ENCODE measurements around the gene MDN1.

MDN1 gene

GRCh38 chr6:89692256-89692655 lies 127.3 kb downstream of the MDN1 start:
- DNase-seq, result no peak

DNA sequence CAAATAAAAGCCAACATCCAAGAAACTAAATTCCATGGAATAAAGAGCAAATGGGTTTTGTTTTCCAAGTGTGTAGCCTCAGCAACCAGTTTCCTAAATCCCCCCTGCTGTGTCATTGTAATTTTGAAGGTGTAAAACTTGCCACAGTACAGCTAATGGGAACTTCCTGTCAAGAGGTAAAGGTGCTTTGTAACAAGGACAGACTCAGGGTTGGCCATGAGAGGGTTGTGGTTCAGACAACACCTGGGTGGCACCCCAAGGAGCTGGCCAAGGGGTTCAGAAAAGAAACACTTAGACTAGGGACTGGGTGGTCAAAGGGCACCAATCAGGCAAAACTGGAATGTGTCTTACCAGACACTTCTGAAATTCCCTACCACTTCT lies 128.7 kb downstream of the MDN1 start:
- DNase-seq, result no peak

DNA sequence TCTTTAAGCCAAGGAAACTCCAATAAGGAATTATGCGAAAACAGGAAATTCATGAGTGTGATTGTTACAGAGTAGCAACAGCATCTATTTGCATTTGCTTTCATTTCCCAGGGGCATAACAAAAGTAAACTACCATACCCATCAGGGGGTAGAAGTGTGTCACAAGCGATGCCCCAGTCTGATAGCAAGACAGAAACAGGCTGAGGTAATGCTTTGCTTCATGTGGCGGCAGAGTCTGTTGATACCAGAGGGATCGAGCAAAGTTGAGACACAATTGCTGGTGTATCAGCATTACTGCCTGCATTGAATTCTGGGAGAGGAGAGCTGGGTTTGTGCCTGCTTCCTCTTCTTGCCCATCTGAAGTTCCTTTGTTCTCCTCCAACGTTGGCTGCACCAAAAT lies 129.9 kb downstream of the MDN1 start:
- DNase-seq, result peak; percentile 44 to 55

- no peak for DNase-seq
Measured at GRCh38 chr6:89688328-89688727, 131.3 kb downstream of the MDN1 start.

DNA sequence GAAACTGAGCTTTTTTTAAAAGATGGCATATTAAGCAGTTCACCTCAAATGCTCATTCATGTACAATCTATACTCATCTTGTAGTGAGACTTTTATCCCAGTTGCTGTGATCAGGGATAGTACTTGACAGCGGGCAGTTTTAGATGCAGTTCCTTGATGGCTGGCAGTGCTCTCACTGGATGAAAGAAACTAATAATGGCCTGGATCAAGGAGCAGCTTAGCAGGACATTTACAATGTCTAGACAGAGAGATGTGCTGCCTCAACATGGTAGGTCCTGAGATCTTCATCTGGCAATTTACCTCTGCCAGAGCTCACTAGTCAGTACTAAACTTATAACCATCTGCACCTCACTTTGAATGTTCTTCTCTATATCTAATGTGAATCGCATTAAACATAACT lies 134.3 kb downstream of the MDN1 start:
- DNase-seq, result no peak

DNA sequence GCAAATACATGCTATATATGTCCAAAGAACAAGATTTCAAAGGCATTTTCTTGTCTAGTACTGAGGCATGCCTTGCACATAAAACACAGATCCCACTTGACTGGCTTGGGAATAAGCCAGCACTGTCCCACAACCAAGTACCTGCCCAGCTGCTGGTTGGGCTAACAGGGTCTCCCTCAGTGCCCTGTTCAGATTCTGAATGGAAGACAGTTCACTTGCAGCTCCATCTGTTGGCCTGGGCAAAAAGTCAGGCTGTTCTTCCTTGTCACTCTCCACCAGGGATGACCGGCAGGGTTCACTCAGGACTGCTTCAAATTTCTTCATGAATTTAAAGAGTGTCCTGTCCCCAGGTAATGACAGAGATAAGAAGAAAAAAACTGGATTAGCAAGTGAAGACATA lies 136.6 kb downstream of the MDN1 start:
- no peak for DNase-seq

- DNase-seq, result no peak
Measured at GRCh38 chr6:89681983-89682564, 137.5 kb downstream of the MDN1 start.

GRCh38 chr6:89680551-89680950 lies 139.0 kb downstream of the MDN1 start:
- no peak for DNase-seq

DNA sequence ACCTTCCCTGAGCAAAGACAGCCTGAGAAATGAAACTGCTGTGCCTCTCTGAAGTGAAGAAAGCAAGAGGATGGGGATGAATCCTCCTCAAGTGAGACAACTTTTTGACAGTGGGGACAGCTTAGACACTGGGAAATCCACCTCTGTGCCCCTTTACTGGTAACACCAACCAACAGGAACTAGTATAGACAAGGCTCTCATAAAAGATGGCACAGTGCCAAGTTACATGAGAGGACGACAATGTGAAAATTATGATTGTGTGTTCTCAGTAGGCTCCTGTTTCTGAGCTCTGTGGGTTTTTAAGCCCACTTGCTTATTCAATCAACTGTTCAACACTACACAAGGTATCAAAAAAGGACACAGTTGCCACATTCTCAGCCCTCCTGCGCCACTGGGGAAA lies 139.4 kb downstream of the MDN1 start:
- no peak for DNase-seq

DNA sequence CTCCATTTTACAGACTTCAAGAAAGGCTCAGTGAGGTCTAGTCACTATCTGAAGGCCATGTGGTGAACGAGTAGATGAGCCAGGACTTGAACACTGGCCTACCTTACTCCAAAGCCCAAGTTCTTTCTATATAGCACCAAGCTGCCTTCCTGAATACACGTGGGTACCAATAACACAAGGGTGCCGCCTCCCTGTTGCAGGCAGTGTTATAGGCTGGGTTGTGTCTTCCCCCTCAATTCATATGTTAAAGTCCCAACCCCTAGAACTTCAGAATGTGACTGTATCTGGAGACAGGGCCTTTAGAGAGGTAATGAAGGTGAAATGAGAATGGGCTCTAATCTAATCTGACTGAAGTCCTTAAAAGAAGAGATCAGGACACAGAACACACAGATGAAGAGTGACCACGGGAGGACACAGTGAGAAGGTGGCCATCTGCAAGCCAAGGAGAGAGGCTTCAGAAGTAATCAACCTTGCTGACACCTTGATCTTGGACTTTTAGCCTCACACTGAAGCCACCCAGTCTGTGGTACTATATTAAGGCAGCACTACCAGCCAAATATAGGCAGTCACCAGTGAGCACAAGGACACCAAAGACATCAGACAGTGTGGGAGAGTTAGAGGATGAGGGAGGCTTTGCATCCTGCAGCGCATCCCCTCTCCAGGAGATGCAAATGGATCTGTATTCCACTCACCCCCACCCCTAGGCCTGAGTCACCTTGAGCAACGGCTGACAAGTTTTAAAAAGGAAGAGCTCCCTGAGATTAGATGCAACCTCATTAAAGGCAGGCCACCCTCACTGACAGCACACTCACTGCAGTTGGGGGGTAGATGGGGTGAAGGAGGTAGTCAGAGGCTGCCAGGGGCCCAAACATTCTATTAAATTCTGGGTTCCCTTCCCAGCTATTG lies 140.1 kb downstream of the MDN1 start:
- DNase-seq, result no peak

GRCh38 chr6:89678531-89678930 lies 141.1 kb downstream of the MDN1 start:
- DNase-seq, result no peak

DNA sequence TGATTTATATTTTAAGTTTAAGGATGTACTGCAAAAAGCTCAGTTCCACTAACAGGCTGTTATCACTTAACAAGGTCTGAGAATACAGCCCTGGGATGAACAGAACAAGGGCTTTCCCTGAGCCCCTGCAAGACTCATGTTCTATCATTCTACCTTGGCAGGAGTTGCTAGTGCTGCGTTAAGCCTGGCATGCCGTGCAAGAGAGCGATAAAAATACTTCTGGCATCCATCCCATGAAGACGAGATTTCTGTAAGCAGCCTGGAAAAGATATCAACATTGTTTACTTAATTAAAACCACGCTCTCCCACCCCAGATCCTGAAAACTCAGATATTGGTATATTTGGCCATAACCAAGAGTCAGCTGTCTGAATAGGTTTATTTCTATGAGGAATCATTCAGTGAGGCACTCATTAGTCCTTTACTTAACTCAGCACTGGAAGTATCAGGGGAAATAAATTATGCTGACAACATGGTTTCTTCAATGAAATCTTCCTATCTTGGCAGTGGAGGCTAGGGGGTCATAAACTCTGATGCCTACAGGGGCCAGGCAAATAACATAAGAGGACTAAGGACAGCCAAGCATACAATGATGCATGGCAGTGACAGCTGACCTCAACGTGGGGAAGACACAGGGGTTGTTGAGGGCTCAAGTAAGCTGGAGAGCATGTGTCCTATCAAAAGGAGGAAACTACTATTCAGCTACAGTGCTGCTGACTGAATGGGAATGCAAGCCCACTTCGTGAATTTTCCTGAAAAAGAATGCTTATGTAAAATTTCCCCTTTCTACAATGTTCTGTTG lies 143.4 kb downstream of the MDN1 start:
- no peak for DNase-seq

DNA sequence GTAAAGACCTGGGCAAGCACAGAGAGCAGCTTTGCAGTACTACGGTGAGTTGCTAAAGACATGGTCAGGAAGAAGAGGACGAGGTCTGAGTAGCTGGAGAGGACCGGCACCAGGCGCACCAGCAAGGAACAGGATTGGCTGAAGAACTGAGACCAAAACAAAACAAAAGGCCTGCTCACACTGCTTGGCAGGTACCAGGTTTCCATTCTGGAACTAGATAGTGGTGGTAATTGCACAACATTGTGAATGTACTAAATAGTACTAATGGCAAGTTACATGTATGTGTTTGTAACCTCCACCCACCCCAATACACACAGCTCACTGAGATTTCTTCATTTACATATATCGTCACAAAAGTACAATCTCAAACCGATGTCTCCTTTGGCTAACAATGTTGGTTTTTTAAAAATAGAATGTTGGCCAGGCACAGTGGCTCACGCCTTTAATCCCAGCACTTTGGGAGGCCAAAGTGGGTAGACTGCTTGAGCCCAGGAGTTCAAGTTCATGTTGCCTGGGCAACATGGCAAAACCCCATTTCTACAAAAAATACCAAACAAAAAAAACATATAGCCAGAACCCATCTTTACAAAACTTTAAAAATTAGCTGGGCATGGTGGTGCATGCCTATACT lies 148.5 kb downstream of the MDN1 start:
- no peak for DNase-seq

DNA sequence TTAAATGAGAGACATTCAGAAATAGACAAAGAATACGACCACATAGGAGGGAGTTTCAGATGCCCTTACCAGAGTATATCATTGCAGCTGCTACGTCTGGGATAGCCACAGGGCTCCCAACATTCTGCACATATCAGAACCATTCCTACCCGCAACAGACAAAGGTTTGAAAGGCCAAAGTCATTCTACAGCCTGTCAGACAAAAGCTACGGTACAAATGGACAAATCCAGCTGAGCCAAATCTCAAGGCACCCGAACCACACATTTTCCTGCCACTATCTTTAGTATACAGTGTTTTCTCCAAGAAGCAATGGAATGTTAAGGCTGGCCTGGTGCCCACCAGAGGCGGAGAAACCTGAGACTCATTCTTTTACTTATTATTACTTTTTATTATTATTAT lies 150.6 kb downstream of the MDN1 start:
- DNase-seq, result no peak

GRCh38 chr6:89667872-89668556 lies 151.6 kb downstream of the MDN1 start:
- no peak for DNase-seq

- DNase-seq, result no peak
Measured at GRCh38 chr6:89662659-89663223, 156.9 kb downstream of the MDN1 start.

DNA sequence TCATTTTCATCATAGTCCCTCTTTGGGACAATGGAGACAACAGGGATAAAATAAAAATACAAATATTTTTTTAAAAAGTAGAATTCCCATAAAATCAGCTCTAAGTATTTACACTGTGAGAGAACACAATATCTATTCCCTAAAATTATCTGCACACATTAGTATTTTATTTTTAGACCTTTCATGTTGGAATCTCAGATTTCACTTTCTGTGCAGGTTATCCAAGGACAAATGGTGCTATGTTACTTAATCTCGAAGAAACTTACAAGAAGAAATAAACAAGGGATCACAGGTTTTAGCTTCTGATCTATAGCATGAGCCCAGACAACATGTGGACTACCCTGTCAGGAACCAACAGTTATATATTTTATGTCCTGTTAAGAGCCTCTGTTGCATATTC lies 158.0 kb downstream of the MDN1 start:
- DNase-seq, result no peak

GRCh38 chr6:89660981-89661380 lies 158.6 kb downstream of the MDN1 start:
- DNase-seq, result no peak

DNA sequence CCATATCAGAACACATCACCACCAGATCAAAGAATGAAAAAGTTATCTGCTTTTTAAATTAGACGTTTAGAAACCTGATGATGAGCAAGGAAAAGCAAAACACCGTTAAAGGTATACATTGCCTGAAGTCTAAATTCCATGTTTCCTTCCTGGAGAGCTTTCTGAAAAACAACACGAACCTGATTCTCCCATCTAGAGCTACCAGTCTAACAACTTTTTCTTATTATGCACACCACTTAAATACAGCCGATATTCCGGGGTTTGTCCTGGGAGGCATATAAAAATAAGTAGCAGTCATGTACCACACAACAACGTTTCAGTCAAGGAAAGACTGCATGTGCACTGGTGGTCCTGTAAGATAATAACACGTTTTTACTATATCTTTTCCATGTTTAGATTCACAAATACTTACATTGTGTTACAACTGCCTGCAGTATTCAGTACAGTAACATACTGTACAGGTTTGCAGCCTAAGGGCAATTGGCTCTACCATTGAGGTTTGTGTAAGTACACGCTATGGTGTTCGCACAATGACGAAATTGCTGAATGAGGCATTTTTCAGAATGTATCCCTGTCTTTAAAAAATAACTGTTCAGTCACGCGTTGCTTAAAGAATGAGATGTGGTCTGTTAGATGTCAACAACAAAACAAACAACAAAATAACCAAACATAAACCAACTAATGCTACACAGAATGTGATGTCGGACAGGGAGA lies 162.0 kb downstream of the MDN1 start:
- no peak for DNase-seq

- no peak for DNase-seq
Measured at GRCh38 chr6:89655122-89655521, 164.5 kb downstream of the MDN1 start.

DNA sequence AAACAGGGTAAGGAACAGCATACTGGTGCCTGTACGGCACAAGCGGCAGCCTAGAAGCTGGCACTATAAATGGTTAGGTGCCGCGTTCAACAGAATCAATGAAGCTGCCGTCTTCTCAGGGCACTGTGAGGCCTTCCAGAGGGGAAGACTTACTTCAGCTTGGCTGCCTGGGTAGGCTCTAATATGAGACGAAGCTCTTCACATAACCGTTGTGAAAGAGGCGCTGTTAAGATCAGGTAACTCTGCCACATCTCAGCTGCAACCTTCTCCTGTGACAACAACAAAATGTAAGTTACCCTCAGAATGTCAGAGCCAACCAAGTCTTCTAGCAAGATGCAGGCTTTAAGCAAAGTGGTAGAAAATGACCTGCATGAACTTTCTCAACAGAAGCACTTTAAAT lies 169.0 kb downstream of the MDN1 start:
- DNase-seq, result no peak
